Adipocyte (in vitro differentiated cells): Measurements from ENCODE around the gene ARL17B.
"Not testable (repeated sequence)": the region's sequence is repeated elsewhere in the genome, so short reads cannot be mapped to it uniquely, and the experiment has no call there.

Source experiments
- DNase-seq: peaks from one replicate; pipeline ENCODE4 v3.0.0-alpha.2; 2015; ENCODE audit warnings: low read depth
- H3K27me3 ChIP-seq: replicated peaks from 2 replicates; pipeline ENCODE4 v1.7.0; 2013; ENCODE audit warnings: mild to moderate bottlenecking, low read length, moderate library complexity; ENCODE audit not compliant: control insufficient read depth, insufficient read depth
- H3K36me3 ChIP-seq: 2 replicates; pipeline ENCODE4 v1.7.0; 2013; ENCODE audit warnings: low read length, mild to moderate bottlenecking, moderate library complexity; ENCODE audit not compliant: control insufficient read depth, insufficient read depth, severe bottlenecking
- H3K4me1 ChIP-seq: 2 replicates; pipeline ENCODE4 v1.7.0; 2013; ENCODE audit warnings: mild to moderate bottlenecking, low read length, moderate library complexity; ENCODE audit not compliant: control insufficient read depth, insufficient read depth
- H3K4me3 ChIP-seq: 2 replicates; pipeline ENCODE4 v1.7.0; 2013; ENCODE audit warnings: mild to moderate bottlenecking, low read length, moderate library complexity
- H3K9ac ChIP-seq: 2 replicates; pipeline ENCODE4 v1.7.0; 2013; ENCODE audit warnings: mild to moderate bottlenecking, low read length, moderate library complexity
- H3K9me3 ChIP-seq: 2 replicates; pipeline ENCODE4 v1.7.0; 2013; ENCODE audit warnings: mild to moderate bottlenecking, low read length, moderate library complexity; ENCODE audit not compliant: control insufficient read depth

ARL17B gene

GRCh38 chr17:46372236-46373229, 11.0 kb upstream of the ARL17B start:
- not testable (repeated sequence) for H3K4me3 ChIP-seq, H3K9ac ChIP-seq, H3K27me3 ChIP-seq, H3K9me3 ChIP-seq, H3K4me1 ChIP-seq, DNase-seq, H3K36me3 ChIP-seq

GRCh38 chr17:46367520-46367919, 6.0 kb upstream of the ARL17B start:
- H3K36me3 ChIP-seq, DNase-seq, H3K9ac ChIP-seq, H3K27me3 ChIP-seq, H3K4me1 ChIP-seq, H3K9me3 ChIP-seq, H3K4me3 ChIP-seq: not testable (repeated sequence)

- not testable (repeated sequence) for H3K9me3 ChIP-seq, H3K4me1 ChIP-seq, H3K4me3 ChIP-seq, H3K27me3 ChIP-seq, H3K36me3 ChIP-seq, H3K9ac ChIP-seq, DNase-seq
Observed at GRCh38 chr17:46361145-46361735, 326 bp downstream of the ARL17B start.

GRCh38 chr17:46353856-46354255, 7.7 kb downstream of the ARL17B start:
- H3K9ac ChIP-seq, H3K36me3 ChIP-seq, H3K27me3 ChIP-seq, DNase-seq, H3K9me3 ChIP-seq, H3K4me1 ChIP-seq, H3K4me3 ChIP-seq: not testable (repeated sequence)

GRCh38 chr17:46349060-46349459, 12.5 kb downstream of the ARL17B start:
- H3K9me3 ChIP-seq, H3K4me3 ChIP-seq, DNase-seq, H3K36me3 ChIP-seq, H3K27me3 ChIP-seq, H3K9ac ChIP-seq, H3K4me1 ChIP-seq: not testable (repeated sequence)

DNA sequence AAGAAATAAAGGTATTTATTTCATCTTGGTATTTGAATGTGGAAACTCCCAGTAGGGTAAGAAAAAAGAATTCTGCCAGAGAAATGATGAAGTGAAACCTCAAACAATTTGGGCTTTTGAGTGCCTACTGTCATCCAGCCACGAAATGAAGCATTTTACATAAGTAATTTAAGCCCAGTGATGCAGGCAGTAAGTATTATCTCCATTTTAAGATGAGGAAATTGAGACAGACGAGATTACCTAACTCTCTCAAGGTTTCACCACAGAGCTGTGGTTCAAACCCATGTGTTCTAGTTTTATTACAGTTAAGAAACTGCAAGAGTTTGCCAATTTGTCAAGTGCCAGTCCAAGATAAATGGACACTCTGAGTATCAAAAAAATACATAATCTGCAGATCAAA, 13.2 kb downstream of the ARL17B start:
- not testable (repeated sequence) for H3K4me3 ChIP-seq, H3K9me3 ChIP-seq, H3K9ac ChIP-seq, H3K4me1 ChIP-seq, H3K36me3 ChIP-seq, DNase-seq, H3K27me3 ChIP-seq

- H3K4me1 ChIP-seq, H3K9ac ChIP-seq: not testable (repeated sequence)
Observed at GRCh38 chr17:46342131-46342530, 19.4 kb downstream of the ARL17B start.

DNA sequence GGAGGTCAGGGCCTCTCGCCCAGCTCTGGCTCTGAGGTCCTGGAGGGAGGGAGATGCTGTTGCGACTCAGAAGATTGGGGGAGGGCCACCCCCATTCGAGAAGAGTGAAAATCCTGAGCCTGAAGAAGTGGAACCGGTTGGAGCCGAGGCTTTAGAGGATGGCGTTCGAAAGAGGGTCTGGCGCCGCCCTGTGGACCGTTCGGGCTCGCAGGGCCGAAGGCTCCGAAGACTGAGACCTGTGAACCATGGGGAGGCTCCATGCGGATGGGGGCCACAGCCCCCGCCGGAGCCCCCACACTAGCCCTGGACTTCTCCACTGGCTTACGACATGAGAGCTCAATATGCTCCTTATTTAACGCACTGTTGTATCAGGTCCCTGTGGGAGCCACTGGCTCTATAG, 20.3 kb downstream of the ARL17B start:
- not testable (repeated sequence) for H3K9ac ChIP-seq, H3K4me3 ChIP-seq, H3K4me1 ChIP-seq, H3K9me3 ChIP-seq, H3K36me3 ChIP-seq, DNase-seq, H3K27me3 ChIP-seq

More at GRCh38 chr17:46342131-46342530, 19.4 kb downstream of the ARL17B start:
- not testable (repeated sequence) for H3K9me3 ChIP-seq, H3K4me3 ChIP-seq, DNase-seq, H3K27me3 ChIP-seq, H3K36me3 ChIP-seq

DNA sequence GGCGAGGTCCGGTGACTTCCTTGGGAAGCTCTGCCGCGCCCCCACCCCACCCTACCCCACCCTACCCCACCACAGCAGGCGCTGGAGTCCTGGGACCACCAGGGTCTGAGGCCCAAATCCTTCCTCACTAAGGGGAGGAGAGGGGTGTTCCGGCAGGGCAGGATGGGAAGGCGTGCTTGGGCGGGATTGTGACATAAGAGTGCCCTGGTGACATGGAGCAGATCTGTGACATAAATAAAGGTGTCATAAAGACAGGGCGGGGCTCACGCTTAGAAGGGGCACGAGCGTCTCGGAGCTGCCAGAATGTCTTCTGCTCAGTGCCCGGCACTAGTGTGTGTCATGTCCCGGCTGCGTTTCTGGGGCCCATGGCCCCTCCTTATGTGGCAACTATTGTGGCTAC, 66.7 kb downstream of the ARL17B start, which contains the start of gene LRRC37A:
Gene LRRC37A (plus strand): TSS at position 301 of the 400 bp plus-strand sequence. CDS start 3 bp downstream, at position 304.
- not testable (repeated sequence) for H3K9me3 ChIP-seq, H3K9ac ChIP-seq, DNase-seq, H3K36me3 ChIP-seq, H3K4me3 ChIP-seq, H3K27me3 ChIP-seq, H3K4me1 ChIP-seq

- not testable (repeated sequence) for DNase-seq, H3K4me3 ChIP-seq, H3K9ac ChIP-seq, H3K27me3 ChIP-seq, H3K36me3 ChIP-seq, H3K4me1 ChIP-seq, H3K9me3 ChIP-seq
Observed at GRCh38 chr17:46291618-46292017, 69.9 kb downstream of the ARL17B start.

DNA sequence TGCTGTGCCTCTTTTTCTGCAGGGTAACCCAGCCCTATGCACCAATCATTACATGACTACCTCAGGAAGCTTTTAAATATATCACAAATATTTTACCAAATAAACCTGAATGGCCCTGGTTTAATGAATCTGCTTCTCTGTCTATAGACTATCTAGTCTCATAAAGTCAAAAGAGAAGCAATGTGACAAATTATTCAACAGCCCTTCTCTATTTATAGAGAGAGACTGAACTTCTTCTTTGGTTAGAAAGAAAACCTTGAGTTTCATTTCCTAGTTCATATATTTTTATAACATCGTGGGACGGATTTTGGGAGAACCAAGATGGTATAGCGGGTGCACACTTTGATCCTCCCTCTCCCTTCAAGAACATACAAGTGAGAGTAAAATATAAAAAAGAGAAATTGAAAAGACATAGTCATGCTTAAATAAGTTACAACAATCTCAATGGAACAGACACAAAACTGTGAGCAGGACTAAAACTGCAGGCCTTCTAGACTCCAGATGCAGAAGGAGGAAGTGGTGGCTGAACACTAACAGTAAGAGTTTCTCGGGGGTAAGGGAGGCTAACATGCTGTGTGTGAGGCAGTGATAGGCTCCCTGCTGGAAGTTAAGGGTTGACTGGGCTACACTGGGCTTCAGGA, 70.5 kb downstream of the ARL17B start:
- H3K9ac ChIP-seq, DNase-seq, H3K36me3 ChIP-seq, H3K27me3 ChIP-seq, H3K4me3 ChIP-seq, H3K4me1 ChIP-seq, H3K9me3 ChIP-seq: not testable (repeated sequence)
